SK-N-SH (cell line): Measurements from ENCODE around the gene UGT1A10. TPM values are rescaled to one million over a fixed set of nuclear protein-coding genes. Genes with fewer than 3 reads are reported as not detected.

Source experiments
- CTCF ChIA-PET: fragments of 300-600, 350-600 bp; formaldehyde crosslinking; extraction: SDS; loops from one replicate; lab custom pipeline; 2021; lab: Yijun Ruan, JAX
- POLR2A ChIA-PET: fragments of 350-600 bp; sonication (Branson Sonifier 250); formaldehyde crosslinking; extraction: SDS; loops from one replicate; lab custom pipeline; 2020; ENCODE audit warnings: antibody characterized with exemption, inconsistent platforms; lab: Yijun Ruan, JAX
- DNase-seq: peaks from one replicate; pipeline ENCODE4 v3.0.0; 2012
- H2AFZ ChIP-seq: fragments of 200-600 bp; sonication (generic); 2 replicates; pipeline ENCODE4 v1.8.1; 2016; ENCODE audit warnings: antibody characterized with exemption, mild to moderate bottlenecking, low read depth
- H3F3A ChIP-seq: fragments of 200-600 bp; sonication (generic); replicated peaks from 2 replicates; pipeline ENCODE3; 2016; ENCODE audit warnings: antibody characterized with exemption, mild to moderate bottlenecking; ENCODE audit not compliant: insufficient read depth
- H3K27ac ChIP-seq, 2 experiments: fragments of 200-500 bp in 1 of 2; fragments of 200-600 bp in 1 of 2; sonication (Bioruptor generic) in 1 of 2; sonication (generic), shearing (Covaris generic) in 1 of 2; 2 replicates each; pipeline versions ENCODE4 v1.5.1 to v1.6.1; 2014 to 2016; ENCODE audit warnings: low read depth in 2 of 2, inconsistent platforms in 1 of 2, low read length in 1 of 2, mild to moderate bottlenecking in 1 of 2, mixed read lengths in 1 of 2
- H3K27me3 ChIP-seq: fragments of 200-600 bp; sonication (generic), shearing (Covaris generic); 2 replicates; pipeline ENCODE4 v1.6.1; 2016; ENCODE audit warnings: mixed run types; ENCODE audit not compliant: insufficient read depth
- H3K36me3 ChIP-seq, 2 experiments: fragments of 200-500 bp in 1 of 2; fragments of 200-600 bp in 1 of 2; sonication (Bioruptor generic) in 1 of 2; sonication (generic) in 1 of 2; replicated peaks in 1 of 2; 2 replicates each; pipeline versions ENCODE3 to v1.5.1; 2014 to 2016; ENCODE audit warnings: low read length in 1 of 2, mild to moderate bottlenecking in 1 of 2; ENCODE audit not compliant: insufficient read depth in 2 of 2, control insufficient read depth in 1 of 2
- H3K4me1 ChIP-seq, 2 experiments: fragments of 200-500 bp in 1 of 2; fragments of 200-600 bp in 1 of 2; sonication (Bioruptor generic) in 1 of 2; sonication (generic), shearing (Covaris generic) in 1 of 2; 2 replicates each; pipeline versions ENCODE4 v1.5.1 to v1.6.1; 2014 to 2016; ENCODE audit warnings: low read depth in 1 of 2, low read length in 1 of 2, mixed run types in 1 of 2; ENCODE audit not compliant: insufficient read depth in 2 of 2, control insufficient read depth in 1 of 2
- H3K4me2 ChIP-seq: fragments of 200-600 bp; sonication (generic), shearing (Covaris generic); 2 replicates; pipeline ENCODE4 v1.6.1; 2017; ENCODE audit warnings: mixed run types
- H3K4me3 ChIP-seq, 2 experiments: fragments of 200-500 bp in 1 of 2; fragments of 200-600 bp in 1 of 2; sonication (Bioruptor generic) in 1 of 2; sonication (generic), shearing (Covaris generic) in 1 of 2; 2 replicates each; pipeline versions ENCODE4 v1.5.1 to v1.8.1; 2014 to 2016; ENCODE audit warnings: low read depth in 2 of 2, inconsistent platforms in 1 of 2, low read length in 1 of 2, mild to moderate bottlenecking in 1 of 2, mixed read lengths in 1 of 2, moderate library complexity in 1 of 2
- H3K79me2 ChIP-seq: fragments of 200-600 bp; sonication (generic); 2 replicates; pipeline ENCODE4 v1.8.1; 2017; ENCODE audit warnings: mild to moderate bottlenecking; ENCODE audit not compliant: insufficient read depth
- H3K9ac ChIP-seq: fragments of 200-600 bp; sonication (generic); 2 replicates; pipeline ENCODE4 v1.6.1; 2017; ENCODE audit warnings: mixed run types
- H3K9me2 ChIP-seq: fragments of 200-600 bp; sonication (generic); 2 replicates; pipeline ENCODE4 v1.6.1; 2017; ENCODE audit warnings: mixed run types
- H3K9me3 ChIP-seq: fragments of 200-600 bp; sonication (generic); 2 replicates; pipeline ENCODE4 v1.6.1; 2017; ENCODE audit warnings: mixed run types, mild to moderate bottlenecking, moderate library complexity
- H4K20me1 ChIP-seq: fragments of 200-600 bp; sonication (generic); 2 replicates; pipeline ENCODE4 v1.6.1; 2017; ENCODE audit warnings: mild to moderate bottlenecking, mixed run types; ENCODE audit not compliant: insufficient read depth
- EP300 ChIP-seq, 2 experiments: IDR thresholded peaks; 2 replicates each; pipeline versions ENCODE4 v1.4.0 to v1.6.1; 2012; ENCODE audit warnings: borderline replicate concordance in 1 of 2, low read depth in 1 of 2, low read length in 1 of 2
- EZH2phosphoT487 ChIP-seq: fragments of 200-600 bp; sonication (generic); IDR thresholded peaks from 2 replicates; pipeline ENCODE4 v1.6.1; 2017; ENCODE audit warnings: low read depth, mixed run types, mild to moderate bottlenecking, antibody characterized with exemption, moderate library complexity, borderline replicate concordance
- FOXM1 ChIP-seq: IDR thresholded peaks from 2 replicates; pipeline ENCODE4 v1.4.0; 2012; ENCODE audit warnings: low read depth, mild to moderate bottlenecking
- GABPA ChIP-seq: IDR thresholded peaks from 2 replicates; pipeline ENCODE4 v1.4.0; 2012; ENCODE audit warnings: low read depth, mild to moderate bottlenecking
- GATA2 ChIP-seq: sonication (generic); formaldehyde crosslinking; IDR thresholded peaks from 2 replicates; pipeline ENCODE4 v1.5.0; 2020; ENCODE audit warnings: mild to moderate bottlenecking, missing genetic modification reagents
- JUND ChIP-seq: IDR thresholded peaks from 2 replicates; pipeline ENCODE4 v1.4.0; 2012
- MAX ChIP-seq: IDR thresholded peaks from 2 replicates; pipeline ENCODE4 v1.4.0; 2012; ENCODE audit warnings: low read depth
- NFIC ChIP-seq: IDR thresholded peaks from 2 replicates; pipeline ENCODE4 v1.4.0; 2012; ENCODE audit warnings: borderline replicate concordance
- POLR2AphosphoS5 ChIP-seq: IDR thresholded peaks from 2 replicates; pipeline ENCODE4 v1.6.1; 2012; ENCODE audit warnings: low read depth, low read length
- RAD21 ChIP-seq: IDR thresholded peaks from 2 replicates; pipeline ENCODE4 v1.6.1; 2012; ENCODE audit warnings: mild to moderate bottlenecking, low read length
- RCOR1 ChIP-seq: fragments of 150-350 bp; IDR thresholded peaks from 2 replicates; pipeline ENCODE4 v1.6.1; 2017; ENCODE audit warnings: antibody characterized with exemption, low read length
- RFX5 ChIP-seq: IDR thresholded peaks from 2 replicates; pipeline ENCODE4 v1.6.1; 2012; ENCODE audit warnings: mild to moderate bottlenecking, improper control_type of control experiment, low read length
- RXRA ChIP-seq: IDR thresholded peaks from 2 replicates; pipeline ENCODE4 v1.4.0; 2012; ENCODE audit warnings: low read depth, mild to moderate bottlenecking, borderline replicate concordance
- SIN3A ChIP-seq: IDR thresholded peaks from 2 replicates; pipeline ENCODE4 v1.6.1; 2012; ENCODE audit warnings: low read depth, mild to moderate bottlenecking, low read length, moderate library complexity, borderline replicate concordance
- SMC3 ChIP-seq: IDR thresholded peaks from 2 replicates; pipeline ENCODE4 v1.6.1; 2012; ENCODE audit warnings: low read depth, low read length, improper control_type of control experiment
- TAF1 ChIP-seq: IDR thresholded peaks from 2 replicates; pipeline ENCODE4 v1.6.1; 2012; ENCODE audit warnings: low read depth, mild to moderate bottlenecking, low read length, moderate library complexity, borderline replicate concordance
- WGBS: methylation state at CpG from one replicate; pipeline ENCODE4 v1.1.6; 2017; ENCODE audit warnings: low lambda C conversion rate; 5-methylcytosine and 5-hydroxymethylcytosine counted together
- polyA plus RNA-seq, 3 experiments: library from polyadenylated mRNA; depleted of rRNA; stranded (reverse); fragments of >200 nt; gene quantifications; 2 replicates each; pipeline ENCODE4 v1.2.3, GENCODE V29; 2012
- TF ChIP-seq, protein P1 (sequence below): IDR thresholded peaks from 2 replicates; pipeline ENCODE4 v1.4.0; 2012; ENCODE audit warnings: low read depth, borderline replicate concordance

UGT1A10 gene
- polyA plus RNA-seq, 1 of the 3 experiments (the other 2 are of a cell fraction): not detected

DNA sequence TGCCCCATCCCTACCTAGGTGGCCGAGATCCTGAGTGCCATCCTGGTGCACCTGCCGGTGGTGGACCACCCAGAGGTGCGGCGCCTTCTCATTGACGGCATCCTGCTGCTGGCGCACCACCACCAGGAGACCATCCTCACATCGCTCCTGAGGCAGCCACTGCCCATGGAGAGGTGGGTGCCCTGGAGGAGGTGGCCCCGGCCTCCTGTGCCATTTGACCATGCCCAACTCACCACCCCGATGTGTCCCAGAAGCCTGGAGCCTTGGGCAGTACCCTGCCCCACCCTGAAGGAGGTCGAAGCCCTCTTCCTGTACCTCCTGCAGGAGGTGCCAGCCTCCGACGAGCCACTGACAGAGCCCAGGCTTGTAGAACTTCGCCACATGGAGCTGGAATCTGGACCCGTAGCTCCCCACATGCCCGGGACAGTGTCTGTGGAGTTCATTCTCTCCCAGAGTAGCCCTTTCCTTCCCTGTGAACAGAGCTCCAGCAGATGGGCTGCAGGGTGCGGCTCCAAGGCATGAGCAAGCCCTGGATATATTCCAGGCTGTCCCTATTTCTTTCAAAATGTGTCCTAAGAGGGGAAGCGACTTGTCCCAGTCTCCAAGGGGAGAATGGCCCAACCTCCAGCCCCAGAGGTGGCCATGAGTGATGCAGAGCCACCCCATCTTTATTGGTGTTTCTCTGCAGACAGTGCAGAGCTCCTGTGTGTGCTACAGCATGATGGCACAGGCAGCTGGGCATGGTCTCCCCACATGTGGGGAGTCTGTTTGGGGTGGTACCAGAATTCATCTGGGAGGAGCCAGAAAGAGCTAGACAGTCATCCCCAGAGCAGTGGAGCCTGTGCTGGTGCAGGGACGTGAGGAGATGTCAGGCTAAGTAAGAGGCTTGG, 183.9 kb downstream of the UGT1A10 start:
- Histone ChIP-seq H3K4me3 (no peak overlapping the region), H3K9ac (no peak overlapping the region), H3F3A (no peaks in the 10 kb centered on the region), H3K4me2 (no peak overlapping the region), H2AFZ (no peak overlapping the region), H3K9me3 (no peaks in the 10 kb centered on the region), H3K9me2 (no peaks in the 10 kb centered on the region), H3K27me3 (no peaks in the 10 kb centered on the region), H3K27ac (no peak overlapping the region), H3K4me1 (peaks cover 0 to 3% of the 10 kb centered on the region in 2 experiments; a peak in 1 of 4 replicates), H4K20me1 (no peaks in the 10 kb centered on the region), H3K79me2 (no peaks in the 10 kb centered on the region), H3K36me3 (no peaks in the 10 kb centered on the region)
- ChIA-PET CTCF (no interaction called here), POLR2A (no interaction called here)
- TF ChIP-seq EP300 (IDR thresholded peaks at IDR 0.05; ENCODE audit: borderline replicate concordance in 1 of 2, low read depth in 1 of 2, low read length in 1 of 2): no peak
- DNase-seq: no peak
- 57% methylated on average over 3 of the region's 18 CpGs for WGBS

DNA sequence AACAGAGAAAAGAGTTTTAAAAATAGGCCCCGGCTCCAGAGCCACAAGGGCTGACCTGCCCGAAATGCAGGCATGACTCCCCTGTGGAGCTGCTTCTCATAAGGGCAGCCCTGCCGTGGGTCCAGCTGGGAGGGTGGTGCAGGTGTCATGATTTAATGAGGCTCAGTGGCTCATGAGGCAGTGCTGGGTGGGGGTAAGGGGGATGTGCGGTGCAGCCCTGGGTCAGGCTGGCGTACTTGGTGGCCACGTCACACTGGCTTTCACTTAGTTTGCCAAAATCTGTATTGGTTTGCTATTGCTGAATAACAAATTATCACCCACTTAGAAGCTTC, 184.5 kb downstream of the UGT1A10 start:
- Histone ChIP-seq H3K9ac (no peak overlapping the region), H3K9me3 (no peaks in the 10 kb centered on the region), H3K36me3 (no peaks in the 10 kb centered on the region), H3F3A (no peaks in the 10 kb centered on the region), H2AFZ (no peak overlapping the region), H3K27ac (no peak overlapping the region), H4K20me1 (no peaks in the 10 kb centered on the region), H3K4me2 (no peak overlapping the region), H3K9me2 (no peaks in the 10 kb centered on the region), H3K27me3 (no peaks in the 10 kb centered on the region), H3K4me1 (peaks cover 0 to 3% of the 10 kb centered on the region in 2 experiments; a peak in 1 of 4 replicates), H3K4me3 (no peak overlapping the region), H3K79me2 (no peaks in the 10 kb centered on the region)
- ChIA-PET CTCF (no interaction called here), POLR2A (no interaction called here)
- DNase-seq: no peak
- no peak for TF ChIP-seq SMC3
- no peak for TF ChIP-seq RXRA
- TF ChIP-seq GABPA: no peak
- TF ChIP-seq MAX: no peak
- no peak for TF ChIP-seq NFIC
- TF ChIP-seq, protein P1, sequence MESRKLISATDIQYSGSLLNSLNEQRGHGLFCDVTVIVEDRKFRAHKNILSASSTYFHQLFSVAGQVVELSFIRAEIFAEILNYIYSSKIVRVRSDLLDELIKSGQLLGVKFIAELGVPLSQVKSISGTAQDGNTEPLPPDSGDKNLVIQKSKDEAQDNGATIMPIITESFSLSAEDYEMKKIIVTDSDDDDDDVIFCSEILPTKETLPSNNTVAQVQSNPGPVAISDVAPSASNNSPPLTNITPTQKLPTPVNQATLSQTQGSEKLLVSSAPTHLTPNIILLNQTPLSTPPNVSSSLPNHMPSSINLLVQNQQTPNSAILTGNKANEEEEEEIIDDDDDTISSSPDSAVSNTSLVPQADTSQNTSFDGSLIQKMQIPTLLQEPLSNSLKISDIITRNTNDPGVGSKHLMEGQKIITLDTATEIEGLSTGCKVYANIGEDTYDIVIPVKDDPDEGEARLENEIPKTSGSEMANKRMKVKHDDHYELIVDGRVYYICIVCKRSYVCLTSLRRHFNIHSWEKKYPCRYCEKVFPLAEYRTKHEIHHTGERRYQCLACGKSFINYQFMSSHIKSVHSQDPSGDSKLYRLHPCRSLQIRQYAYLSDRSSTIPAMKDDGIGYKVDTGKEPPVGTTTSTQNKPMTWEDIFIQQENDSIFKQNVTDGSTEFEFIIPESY: no peak
- TF ChIP-seq GATA2 (CRISPR knock-in tag): no peak
- TF ChIP-seq RAD21: no peak
- no peak for TF ChIP-seq EZH2phosphoT487
- no peak for TF ChIP-seq RCOR1
- TF ChIP-seq RFX5: no peak
- TF ChIP-seq JUND: no peak
- no peak for TF ChIP-seq FOXM1
- TF ChIP-seq SIN3A: no peak
- TF ChIP-seq TAF1: no peak
- TF ChIP-seq POLR2AphosphoS5: no peak
- 77% methylated on average over 6 of the region's 6 CpGs for WGBS
